AML-193 (cell line): ENCODE results near the gene KL.

Experiments used
- DNase-seq, 2 experiments: peaks; one replicate each; lab custom pipeline; 2025; lab: John Stamatoyannopoulos, UW

KL gene

DNA sequence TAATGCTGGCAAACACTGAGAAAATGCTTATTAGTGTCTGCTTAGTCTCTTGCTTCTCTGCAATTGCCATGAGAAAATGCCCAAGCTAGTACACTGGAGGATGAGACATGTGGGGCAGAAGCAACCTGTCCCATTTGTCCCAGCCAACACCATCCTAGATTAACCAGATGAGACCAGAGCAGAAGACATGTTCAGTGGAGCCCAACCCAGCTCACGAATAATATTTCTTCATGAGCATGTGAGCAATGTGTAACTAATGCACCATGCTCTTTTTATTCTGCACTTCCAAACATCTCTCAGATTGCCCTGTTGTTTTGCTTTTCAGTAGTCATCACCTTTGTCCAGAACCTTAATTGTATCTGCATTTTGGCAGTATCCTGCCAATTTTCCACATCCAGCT is 21.4 kb downstream of the KL start:
- no peak for DNase-seq

GRCh38 chr13:33040090-33040489 is 23.9 kb downstream of the KL start:
- DNase-seq: no peak

- DNase-seq: no peak
Measured at GRCh38 chr13:33045851-33046592, 29.8 kb downstream of the KL start.

GRCh38 chr13:33050161-33050560 is 33.9 kb downstream of the KL start:
- DNase-seq: no peak

DNA sequence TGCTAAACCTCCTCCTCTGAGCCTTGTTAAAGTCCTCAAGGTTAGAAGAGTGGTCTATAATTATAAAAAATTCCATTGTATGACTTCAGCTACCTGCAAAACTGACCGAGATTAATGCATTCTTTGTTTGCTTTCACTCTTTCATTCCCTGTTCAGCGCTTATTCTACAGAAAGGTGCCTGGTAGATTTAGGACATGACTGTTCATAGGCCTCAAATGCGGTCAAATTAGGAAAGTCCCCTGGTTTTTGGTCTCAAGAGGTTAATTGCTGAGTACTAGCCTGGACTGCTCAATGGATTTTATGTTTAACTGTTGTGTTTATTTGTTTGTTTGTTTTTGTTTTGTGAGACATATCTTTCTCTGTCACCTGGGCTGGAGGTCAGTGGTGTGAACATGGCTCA is 35.4 kb downstream of the KL start:
- no peak for DNase-seq

- no peak for DNase-seq
Measured at GRCh38 chr13:33052506-33053280, 36.5 kb downstream of the KL start.

DNA sequence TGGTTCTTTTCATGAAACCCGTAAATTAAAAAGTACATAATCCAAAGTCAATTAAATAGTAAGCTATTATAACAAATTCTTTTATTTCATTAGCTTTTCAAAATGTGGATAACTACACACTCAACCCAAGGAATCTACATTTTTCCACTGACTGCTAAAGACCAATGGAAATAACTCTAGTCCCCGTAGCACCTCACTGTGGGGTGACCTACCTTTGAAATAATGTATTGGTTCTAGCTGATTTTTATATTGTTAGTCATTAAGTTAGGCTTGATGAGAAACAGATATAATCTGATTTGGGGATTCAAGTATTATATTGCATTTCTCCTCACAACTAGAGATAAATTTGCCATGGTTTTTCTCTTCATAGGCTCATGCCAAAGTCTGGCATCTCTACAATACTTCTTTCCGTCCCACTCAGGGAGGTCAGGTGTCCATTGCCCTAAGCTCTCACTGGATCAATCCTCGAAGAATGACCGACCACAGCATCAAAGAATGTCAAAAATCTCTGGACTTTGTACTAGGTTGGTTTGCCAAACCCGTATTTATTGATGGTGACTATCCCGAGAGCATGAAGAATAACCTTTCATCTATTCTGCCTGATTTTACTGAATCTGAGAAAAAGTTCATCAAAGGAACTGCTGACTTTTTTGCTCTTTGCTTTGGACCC is 37.3 kb downstream of the KL start:
- DNase-seq: no peak

GRCh38 chr13:33057019-33057780 is 41.0 kb downstream of the KL start:
- no peak for DNase-seq

DNA sequence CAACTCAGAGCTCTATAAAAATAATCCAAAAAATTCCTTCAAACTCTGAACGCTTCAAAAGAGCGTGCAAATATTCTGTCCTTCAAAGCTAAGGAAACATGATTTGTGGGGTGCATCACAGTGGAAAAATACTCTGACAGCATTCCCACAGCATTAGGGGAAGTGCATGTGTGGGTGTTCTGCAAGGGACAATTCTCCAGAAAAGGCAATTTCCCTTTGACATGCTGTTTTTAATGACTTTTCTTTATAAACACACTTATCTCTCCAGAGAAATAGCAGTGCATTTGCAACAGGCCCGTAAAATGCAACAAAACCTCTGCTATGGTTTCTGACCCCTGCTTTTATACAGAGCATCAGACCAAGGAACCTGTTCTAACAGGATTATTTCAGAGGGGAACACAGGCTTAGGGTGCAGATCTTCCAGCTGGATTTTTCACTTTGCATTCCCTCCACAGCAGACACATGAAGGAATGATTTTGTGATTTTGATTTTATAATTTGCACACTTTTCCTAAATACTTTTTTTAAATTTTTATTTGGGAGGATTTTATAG is 42.6 kb downstream of the KL start:
- no peak for DNase-seq

DNA sequence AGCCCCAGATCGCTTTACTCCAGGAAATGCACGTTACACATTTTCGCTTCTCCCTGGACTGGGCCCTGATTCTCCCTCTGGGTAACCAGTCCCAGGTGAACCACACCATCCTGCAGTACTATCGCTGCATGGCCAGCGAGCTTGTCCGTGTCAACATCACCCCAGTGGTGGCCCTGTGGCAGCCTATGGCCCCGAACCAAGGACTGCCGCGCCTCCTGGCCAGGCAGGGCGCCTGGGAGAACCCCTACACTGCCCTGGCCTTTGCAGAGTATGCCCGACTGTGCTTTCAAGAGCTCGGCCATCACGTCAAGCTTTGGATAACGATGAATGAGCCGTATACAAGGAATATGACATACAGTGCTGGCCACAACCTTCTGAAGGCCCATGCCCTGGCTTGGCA is 44.6 kb downstream of the KL start:
- no peak for DNase-seq

- DNase-seq: no peak
Measured at GRCh38 chr13:33066329-33066728, 50.1 kb downstream of the KL start.

DNA sequence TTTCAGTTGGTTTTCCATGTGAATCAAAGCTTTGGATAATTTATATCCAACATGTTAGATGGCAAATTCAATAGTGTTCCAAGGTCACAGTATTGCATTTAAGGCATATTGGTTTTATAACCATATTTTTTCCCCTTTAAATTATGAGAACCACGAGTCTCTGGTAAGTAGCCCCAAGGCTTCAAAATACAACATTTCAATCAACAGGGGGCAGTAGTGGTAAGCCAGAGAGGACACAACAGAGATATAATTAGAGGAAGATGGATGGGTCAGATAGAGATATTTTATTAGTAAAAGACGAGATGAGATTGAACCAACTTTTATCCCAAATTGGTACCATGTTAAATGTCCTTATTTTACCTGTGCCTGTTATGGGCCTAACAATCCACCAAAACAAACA is 53.1 kb downstream of the KL start:
- DNase-seq: no peak

DNA sequence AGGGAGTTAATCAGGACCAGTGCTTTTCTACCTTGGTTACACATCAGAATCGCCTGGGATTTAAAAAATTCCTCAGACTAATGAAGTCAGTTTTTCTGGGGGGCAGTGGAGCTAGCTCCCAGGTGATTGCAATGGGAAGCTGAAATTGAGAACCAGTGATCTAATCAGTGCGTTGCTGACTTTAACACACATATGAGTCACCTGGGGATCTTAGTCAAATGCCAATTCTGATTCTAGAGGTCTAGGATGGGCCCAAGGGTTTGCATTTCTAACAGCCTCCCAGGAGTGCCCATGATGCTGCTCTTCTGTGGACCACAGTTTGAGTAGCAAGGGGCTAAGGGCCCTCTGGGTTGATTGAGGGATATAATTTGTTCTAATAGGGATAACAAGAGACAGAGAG is 54.5 kb downstream of the KL start:
- no peak for DNase-seq

DNA sequence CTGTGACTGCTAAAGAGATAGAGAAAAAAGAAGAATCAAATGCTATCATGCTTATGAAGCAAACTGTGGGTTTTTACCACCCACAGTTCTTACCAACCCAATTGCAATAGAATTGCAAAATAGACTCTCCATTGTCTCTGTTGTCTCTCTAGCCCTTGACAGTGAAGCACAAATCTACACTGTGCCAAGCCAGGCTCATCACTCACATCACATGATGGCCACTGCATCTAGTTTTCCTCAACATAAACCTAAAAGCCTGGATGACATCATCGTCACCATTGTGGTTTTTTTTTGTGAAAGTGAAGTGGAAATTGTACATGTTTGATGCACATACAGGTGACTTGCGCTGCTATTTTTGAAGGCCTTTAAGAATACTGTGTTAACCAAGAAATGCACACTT is 56.1 kb downstream of the KL start:
- DNase-seq: no peak

DNA sequence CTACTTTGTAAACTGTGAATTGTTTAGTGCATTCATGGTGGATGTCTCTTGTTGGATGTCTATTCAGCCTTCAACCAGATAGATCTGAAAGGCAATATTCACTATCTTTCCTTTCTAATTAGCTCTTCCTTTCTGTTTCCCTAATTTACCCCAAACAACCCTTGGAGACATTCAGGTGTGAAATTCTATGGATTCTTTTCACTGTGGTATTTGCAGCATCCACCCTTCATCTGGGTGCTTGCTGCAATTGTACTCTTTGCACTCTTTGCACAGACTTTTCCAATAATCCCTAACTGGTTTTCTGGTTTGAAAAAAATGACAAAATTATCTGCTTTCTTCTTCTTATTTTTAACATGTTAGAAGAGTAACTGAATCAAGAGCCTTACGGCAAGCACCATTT is 56.5 kb downstream of the KL start:
- no peak for DNase-seq

DNA sequence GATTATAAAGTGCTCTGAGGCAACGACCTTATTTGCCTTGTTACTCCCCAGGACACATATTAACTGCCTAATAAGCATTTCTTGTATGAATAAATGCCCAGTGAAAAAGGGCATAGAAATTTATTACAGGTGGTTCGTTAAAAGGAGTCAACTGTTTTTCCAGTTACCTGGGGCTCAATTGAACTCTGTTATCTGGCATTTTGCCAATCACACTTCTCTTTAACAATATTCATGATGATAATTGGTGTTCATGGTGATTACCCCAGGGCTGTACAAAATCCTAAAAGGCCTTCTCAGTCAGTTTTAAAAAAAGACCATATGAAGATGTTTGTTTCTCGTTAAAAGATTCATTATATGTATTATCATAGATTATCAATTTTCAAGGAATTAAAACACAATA is 57.1 kb downstream of the KL start:
- DNase-seq: no peak

GRCh38 chr13:33076001-33076992 is 60.1 kb downstream of the KL start:
- DNase-seq: no peak

GRCh38 chr13:33078263-33078662 is 62.0 kb downstream of the KL start:
- DNase-seq: no peak

GRCh38 chr13:33079960-33080359 is 63.7 kb downstream of the KL start:
- DNase-seq: no peak

DNA sequence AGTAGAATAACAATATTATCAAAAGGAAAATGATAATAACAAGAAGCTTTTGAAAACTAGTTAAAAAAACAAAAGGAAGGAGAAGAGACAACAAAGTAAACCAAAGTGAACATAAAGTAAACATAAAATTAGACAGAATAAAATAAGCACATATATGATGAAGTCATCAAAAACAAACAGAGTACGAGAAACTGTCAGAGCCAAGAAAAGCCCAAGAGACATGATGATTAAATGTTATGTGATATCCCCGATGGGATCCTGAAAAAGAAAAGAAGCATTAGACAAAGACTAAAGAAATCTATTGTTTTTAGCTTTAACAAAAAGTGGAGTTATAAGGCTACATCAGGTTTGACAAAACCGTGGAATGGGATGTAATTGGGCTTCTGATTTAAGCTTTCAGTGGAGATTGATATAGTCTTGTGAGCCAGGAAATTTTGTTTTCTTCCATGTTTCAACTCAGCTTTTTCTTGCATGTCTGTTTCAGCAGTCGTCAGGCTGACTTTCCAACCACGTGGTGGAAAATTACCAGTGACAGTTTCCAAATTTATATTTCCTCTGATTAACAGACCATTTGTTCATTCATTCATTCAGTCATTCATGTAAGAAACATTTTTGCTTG is 64.9 kb downstream of the KL start:
- DNase-seq: no peak
